DMS114 treated with DMSO at 0.1 percent for 48 hours (cell line): ENCODE measurements around the gene ZNF865.
A peak's percentile ranks its signal among the peaks of the same experiment; 100 is the strongest.
"Not testable (repeated sequence)": the region's sequence is repeated elsewhere in the genome, so short reads cannot be mapped to it uniquely, and the experiment has no call there.

Experiments used
- DNase-seq: peaks from one replicate; lab custom pipeline; 2025; ENCODE audit not compliant: unreplicated experiment; lab: John Stamatoyannopoulos, UW

Gene ZNF865

GRCh38 chr19:55605637-55606470 is at the start of gene ZNF865:
TSS of gene ZNF865 (plus strand) at chr19:55605647. CDS start at chr19:55613619, 7,972 bp downstream.
- peak; percentile 72 for DNase-seq

GRCh38 chr19:55559684-55560083 is 45.8 kb upstream of the ZNF865 start:
- no peak for DNase-seq

- DNase-seq, result no peak
These were observed 42.2 kb upstream of the ZNF865 start for GRCh38 chr19:55563261-55563690.

DNA sequence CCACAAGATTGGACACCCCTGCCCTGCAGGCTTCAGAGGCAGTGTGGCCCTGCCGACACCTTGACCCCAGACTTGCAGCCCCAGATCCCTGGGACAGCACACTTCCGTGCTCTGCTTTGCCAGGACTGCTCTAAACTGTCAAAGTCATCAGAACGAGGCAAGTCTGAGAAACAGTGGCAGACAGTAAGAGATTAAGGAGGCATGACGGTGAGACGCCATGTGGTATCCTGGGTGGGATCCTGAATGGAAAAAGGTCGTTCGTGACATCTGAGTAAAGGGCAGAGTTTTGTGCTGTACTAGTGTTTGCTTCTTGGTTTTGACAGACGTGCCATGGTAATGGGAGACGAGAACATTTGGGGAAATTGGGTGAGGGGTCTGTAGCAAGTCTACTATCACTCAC is 38.6 kb upstream of the ZNF865 start:
- DNase-seq, result no peak

GRCh38 chr19:55567708-55568328 is 37.6 kb upstream of the ZNF865 start:
- DNase-seq, result no peak

- not testable (repeated sequence) for DNase-seq
These were observed 36.0 kb upstream of the ZNF865 start for GRCh38 chr19:55569477-55569876.

- DNase-seq, result not testable (repeated sequence)
These were observed 31.5 kb upstream of the ZNF865 start for GRCh38 chr19:55573929-55574328.

DNA sequence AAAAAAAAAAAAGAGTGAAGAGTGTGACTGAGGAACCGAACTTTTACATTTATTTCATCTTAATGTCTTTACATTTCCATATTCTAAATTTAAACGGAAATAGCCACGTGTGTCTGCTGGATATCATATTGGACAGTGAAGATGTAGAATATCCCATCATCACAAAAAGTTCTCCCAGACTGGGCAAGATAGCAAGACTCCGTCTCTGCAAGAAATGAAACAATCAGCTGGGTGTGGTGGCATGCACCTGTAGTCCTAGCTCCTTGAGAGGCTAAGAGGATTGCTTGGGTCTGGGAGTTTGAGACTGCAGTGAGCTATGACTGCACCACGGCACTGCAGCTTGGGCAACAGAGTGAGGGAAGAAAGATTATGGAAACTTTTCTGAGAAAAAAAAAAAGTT is 28.7 kb upstream of the ZNF865 start:
- no peak for DNase-seq

GRCh38 chr19:55578031-55578760 is 27.3 kb upstream of the ZNF865 start:
- no peak for DNase-seq

DNA sequence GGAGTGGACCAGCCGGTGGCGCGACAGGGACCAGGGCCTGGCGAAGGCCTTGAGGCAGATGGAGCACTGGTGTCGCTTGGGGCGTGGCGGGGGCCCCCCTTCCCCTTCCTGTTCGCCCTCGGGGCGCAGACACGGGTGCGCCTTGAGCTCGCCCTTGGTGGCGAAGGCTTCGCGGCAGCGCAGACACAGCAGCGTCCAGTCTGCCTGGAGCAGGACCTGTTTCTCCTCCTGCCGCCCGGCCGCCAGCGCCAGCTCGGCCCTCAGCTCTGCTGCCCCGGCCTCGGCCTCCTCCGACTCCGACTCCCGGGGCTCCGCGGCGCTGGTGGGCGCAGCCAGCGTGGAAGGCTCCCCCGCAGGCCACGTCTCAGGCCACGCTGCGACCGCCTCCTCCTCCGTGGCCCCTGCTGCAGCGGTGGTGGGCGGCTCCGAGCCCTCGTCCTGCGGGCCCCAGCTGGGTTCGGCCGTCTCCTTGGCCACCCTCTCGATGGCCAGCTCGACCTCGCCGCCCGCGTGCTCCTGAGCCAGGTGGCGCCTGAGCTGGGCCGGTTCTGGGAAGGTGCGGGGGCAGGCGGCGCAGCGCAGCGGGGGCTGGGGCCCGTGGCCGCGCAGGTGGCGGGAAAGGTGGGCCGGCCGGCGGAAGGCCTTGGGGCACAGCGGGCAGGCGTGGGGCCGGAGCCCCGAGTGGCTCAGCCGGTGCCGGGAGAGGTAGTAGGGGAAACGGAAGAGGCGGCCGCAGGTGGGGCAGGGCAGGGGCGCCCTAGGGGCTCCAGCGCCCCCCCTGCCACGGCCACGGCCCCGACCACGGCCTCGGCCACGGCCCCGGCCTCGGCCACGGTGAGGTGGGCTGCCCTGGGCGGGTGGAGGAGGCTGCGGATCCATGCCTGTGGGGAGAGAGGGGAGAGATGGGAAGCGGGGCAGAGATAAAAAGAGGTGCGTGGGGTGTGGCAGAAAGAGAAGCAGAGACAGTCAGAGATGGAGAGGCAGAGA is 26.4 kb upstream of the ZNF865 start:
- DNase-seq, result no peak

DNA sequence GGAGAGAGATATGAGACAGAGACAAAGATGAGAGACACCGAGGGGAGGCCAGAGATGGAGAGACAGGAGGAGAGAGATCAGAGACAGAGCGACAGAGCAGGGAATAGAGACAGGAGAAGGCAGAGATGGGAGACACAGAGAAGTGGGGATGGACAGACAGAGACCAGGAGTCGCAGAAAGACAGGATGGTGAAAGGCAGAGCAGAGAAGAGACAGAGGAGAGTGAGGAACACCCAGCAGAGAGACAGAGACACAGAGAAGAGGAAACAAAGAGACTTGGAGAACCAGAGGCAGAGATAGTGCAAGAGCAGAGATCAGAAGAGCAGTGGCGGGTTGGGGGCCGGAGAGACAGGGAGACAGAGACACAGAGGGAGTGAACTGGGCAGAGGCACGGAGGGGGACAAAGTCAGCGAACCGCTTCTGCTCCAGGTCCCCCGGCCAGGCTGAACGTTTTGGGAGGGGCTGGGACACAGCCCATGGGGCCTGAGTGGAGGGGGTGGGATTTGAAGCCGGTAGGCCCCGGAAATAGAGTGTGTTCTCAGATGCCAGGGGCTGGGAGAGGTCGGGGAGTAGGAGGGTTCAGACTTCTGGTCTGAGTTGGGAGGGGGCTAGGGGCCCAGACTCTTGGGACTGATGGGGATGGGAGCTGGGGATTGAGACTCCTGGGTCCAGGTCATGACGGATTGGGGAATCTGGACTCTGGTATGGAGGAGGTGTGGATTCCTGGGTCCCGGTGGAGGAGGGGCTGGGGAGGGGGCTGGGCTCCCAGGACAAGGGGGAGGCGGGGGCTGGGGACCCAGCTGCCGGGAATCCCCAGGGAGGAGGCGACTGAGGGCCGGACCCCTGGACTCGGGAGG is 25.5 kb upstream of the ZNF865 start:
- no peak for DNase-seq

GRCh38 chr19:55580628-55581144 is 24.8 kb upstream of the ZNF865 start, which contains the start of gene ZNF579:
TSS of gene ZNF579 (minus strand) at chr19:55580848. CDS start at chr19:55579639, 1,209 bp downstream.
- DNase-seq, result peak; percentile 86

GRCh38 chr19:55581145-55581822 is 24.2 kb upstream of the ZNF865 start:
- no peak for DNase-seq

- no peak for DNase-seq
These were observed 23.6 kb upstream of the ZNF865 start for GRCh38 chr19:55581823-55582223.

- not testable (repeated sequence) for DNase-seq
These were observed 23.2 kb upstream of the ZNF865 start for GRCh38 chr19:55582284-55582683.

DNA sequence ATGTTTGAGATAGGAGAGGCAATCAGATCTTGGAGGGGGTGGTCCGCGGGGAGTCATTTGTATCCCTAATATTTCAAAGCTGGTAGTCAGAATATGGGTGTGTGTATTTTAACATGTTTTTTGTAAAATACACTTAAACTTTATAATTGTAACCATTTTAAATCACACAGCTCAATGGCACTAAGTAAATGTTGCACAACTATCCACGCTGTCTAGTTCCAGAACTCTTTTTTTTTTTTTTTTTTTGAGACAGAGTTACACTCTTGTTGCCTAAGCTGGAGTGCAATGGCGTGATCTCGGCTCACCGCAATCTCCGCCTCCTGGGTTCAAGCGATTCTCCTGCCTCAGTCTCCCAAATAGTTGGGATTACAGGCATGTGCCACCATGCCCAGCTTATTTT is 21.6 kb upstream of the ZNF865 start:
- not testable (repeated sequence) for DNase-seq

- DNase-seq, result no peak
These were observed 20.6 kb upstream of the ZNF865 start for GRCh38 chr19:55584871-55585270.

DNA sequence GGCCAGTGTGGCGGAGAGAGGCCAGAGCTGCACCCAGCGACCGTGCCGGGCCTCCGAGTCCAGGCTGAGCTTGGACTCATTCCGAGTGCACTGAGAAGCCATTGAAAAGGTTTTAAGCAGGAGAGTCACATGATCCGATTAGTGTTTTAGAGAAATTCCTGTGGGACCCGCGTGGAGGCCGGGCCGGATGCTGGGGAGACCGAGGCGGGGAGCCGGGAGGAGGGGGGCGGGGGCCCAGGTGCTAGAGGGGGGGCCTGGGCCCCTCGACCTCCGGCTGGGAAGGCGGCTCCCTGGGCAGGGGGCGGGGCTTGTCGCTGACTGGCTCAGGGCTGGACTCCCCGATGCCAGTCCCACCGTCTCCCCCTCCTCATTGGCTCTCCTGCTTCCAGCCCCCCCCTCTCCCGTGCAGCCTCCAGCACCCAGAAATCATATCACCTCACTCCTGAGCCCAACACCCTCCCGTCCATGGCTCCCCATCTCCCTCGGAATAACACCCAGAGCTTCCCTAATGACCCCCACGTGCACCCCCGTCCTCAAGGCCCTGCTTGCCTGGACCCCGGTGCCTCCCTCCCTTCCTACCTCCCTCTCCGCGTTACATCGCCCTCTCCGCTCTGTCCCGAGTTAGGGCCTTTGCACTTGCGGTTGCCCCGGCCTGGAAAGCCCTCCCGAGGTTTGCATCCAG is 19.6 kb upstream of the ZNF865 start:
- DNase-seq, result peak; percentile 70
